NB4 (cell line): ENCODE data around the gene DMAC2L.
"Not testable (repeated sequence)": the region's sequence is repeated elsewhere in the genome, so short reads cannot be mapped to it uniquely, and the experiment has no call there.

Source experiments
- MAX ChIP-seq: IDR thresholded peaks from 2 replicates; pipeline ENCODE4 v1.6.1; 2011; ENCODE audit warnings: low read depth, low read length
- MYC ChIP-seq: IDR thresholded peaks from 2 replicates; pipeline ENCODE4 v1.6.1; 2011; ENCODE audit warnings: low read depth, low read length
- POLR2A ChIP-seq: IDR thresholded peaks from 2 replicates; pipeline ENCODE4 v1.6.1; 2011; ENCODE audit warnings: mild to moderate bottlenecking; ENCODE audit not compliant: insufficient read length; ENCODE audit errors: extremely low read depth
- TF ChIP-seq, protein P1 (sequence below): IDR thresholded peaks from one replicate; pipeline ENCODE4 v1.5.1; 2012; ENCODE audit warnings: low read depth, low read length

- TF ChIP-seq, protein P1, sequence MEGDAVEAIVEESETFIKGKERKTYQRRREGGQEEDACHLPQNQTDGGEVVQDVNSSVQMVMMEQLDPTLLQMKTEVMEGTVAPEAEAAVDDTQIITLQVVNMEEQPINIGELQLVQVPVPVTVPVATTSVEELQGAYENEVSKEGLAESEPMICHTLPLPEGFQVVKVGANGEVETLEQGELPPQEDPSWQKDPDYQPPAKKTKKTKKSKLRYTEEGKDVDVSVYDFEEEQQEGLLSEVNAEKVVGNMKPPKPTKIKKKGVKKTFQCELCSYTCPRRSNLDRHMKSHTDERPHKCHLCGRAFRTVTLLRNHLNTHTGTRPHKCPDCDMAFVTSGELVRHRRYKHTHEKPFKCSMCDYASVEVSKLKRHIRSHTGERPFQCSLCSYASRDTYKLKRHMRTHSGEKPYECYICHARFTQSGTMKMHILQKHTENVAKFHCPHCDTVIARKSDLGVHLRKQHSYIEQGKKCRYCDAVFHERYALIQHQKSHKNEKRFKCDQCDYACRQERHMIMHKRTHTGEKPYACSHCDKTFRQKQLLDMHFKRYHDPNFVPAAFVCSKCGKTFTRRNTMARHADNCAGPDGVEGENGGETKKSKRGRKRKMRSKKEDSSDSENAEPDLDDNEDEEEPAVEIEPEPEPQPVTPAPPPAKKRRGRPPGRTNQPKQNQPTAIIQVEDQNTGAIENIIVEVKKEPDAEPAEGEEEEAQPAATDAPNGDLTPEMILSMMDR, result not testable (repeated sequence)
- TF ChIP-seq MAX, POLR2A, MYC: not testable (repeated sequence)
Observed at GRCh38 chr14:50356283-50356682, 44.2 kb downstream of the DMAC2L start.
